OCI-LY3 (cell line): ENCODE measurements around the gene MRAS.
"Not testable (repeated sequence)": the region's sequence is repeated elsewhere in the genome, so short reads cannot be mapped to it uniquely, and the experiment has no call there.

Source experiments
- H2AFZ ChIP-seq: fragments of 200-600, 300-600 bp; shearing (Covaris generic); 2 replicates; pipeline ENCODE4 v1.6.0; 2014; ENCODE audit warnings: antibody characterized with exemption, low read depth, low read length
- H3K27ac ChIP-seq: fragments of 200-600, 300-600 bp; sonication (generic); 2 replicates; pipeline ENCODE4 v1.5.1; 2014; ENCODE audit warnings: mild to moderate bottlenecking, low read length, moderate library complexity, mixed read lengths
- H3K27me3 ChIP-seq: fragments of 200-600, 300-600 bp; sonication (generic); 2 replicates; pipeline ENCODE4 v1.6.1; 2014; ENCODE audit warnings: low read depth, low read length, mixed read lengths
- H3K36me3 ChIP-seq: fragments of 200-600, 300-600 bp; sonication (generic); replicated peaks from 2 replicates; pipeline ENCODE3; 2014; ENCODE audit warnings: low read depth, low read length, mixed read lengths
- H3K4me1 ChIP-seq: fragments of 300-600, 200-600 bp; sonication (generic); 2 replicates; pipeline ENCODE4 v1.6.1; 2014; ENCODE audit warnings: low read length, mixed read lengths
- H3K4me2 ChIP-seq: fragments of 200-600, 300-600 bp; sonication (generic); 2 replicates; pipeline ENCODE4 v1.6.1; 2014; ENCODE audit warnings: low read length, mixed read lengths
- H3K4me3 ChIP-seq: fragments of 300-600, 200-600 bp; sonication (generic); 2 replicates; pipeline ENCODE4 v1.5.1; 2014; ENCODE audit warnings: antibody characterized with exemption, mild to moderate bottlenecking, low read length, moderate library complexity
- H3K79me2 ChIP-seq: fragments of 300-600, 200-600 bp; shearing (Covaris generic); 2 replicates; pipeline ENCODE4 v1.6.1; 2014; ENCODE audit warnings: mild to moderate bottlenecking, low read length, mixed read lengths
- H3K9ac ChIP-seq: fragments of 300-600, 200-600 bp; shearing (Covaris generic); 2 replicates; pipeline ENCODE4 v1.6.0; 2014; ENCODE audit warnings: mild to moderate bottlenecking, low read length, moderate library complexity
- H3K9me3 ChIP-seq: fragments of 200-600, 300-600 bp; shearing (Covaris generic); 2 replicates; pipeline ENCODE4 v1.6.1; 2014; ENCODE audit warnings: low read length, mixed read lengths; ENCODE audit not compliant: insufficient read depth
- H4K20me1 ChIP-seq: fragments of 200-600, 300-600 bp; sonication (generic); 2 replicates; pipeline ENCODE4 v1.6.1; 2016; ENCODE audit warnings: low read length, mixed read lengths; ENCODE audit not compliant: insufficient read depth
- CTCF ChIP-seq: fragments of 200-600, 300-600 bp; sonication (generic); IDR thresholded peaks from 2 replicates; pipeline ENCODE4 v1.5.1; 2014; ENCODE audit warnings: antibody characterized with exemption, low read length, low read depth
- EZH2phosphoT487 ChIP-seq: fragments of 200-600 bp; shearing (Covaris generic); IDR thresholded peaks from 2 replicates; pipeline ENCODE4 v1.6.1; 2018; ENCODE audit warnings: antibody characterized with exemption, mixed run types, low read depth

Gene MRAS

GRCh38 chr3:138375447-138375846, 27.1 kb downstream of the MRAS start:
- Histone ChIP-seq H3K36me3 (no peaks in the 10 kb centered on the region), H3K9me3 (no peaks in the 10 kb centered on the region), H3K79me2 (no peaks in the 10 kb centered on the region), H4K20me1 (peaks cover 23% of the 10 kb centered on the region), H3K27ac (no peak overlapping the region), H3K4me1 (peaks cover 17% of the 10 kb centered on the region), H3K27me3 (peaks cover 86% of the 10 kb centered on the region), H3K9ac (no peak overlapping the region), H3K4me3 (no peak overlapping the region), H3K4me2 (no peak overlapping the region), H2AFZ (no peak overlapping the region)
- no peak for TF ChIP-seq EZH2phosphoT487
- no peak for TF ChIP-seq CTCF

GRCh38 chr3:138376663-138377062, 28.3 kb downstream of the MRAS start:
- no peak overlapping the region for H3K4me2 ChIP-seq
- H3K4me1 ChIP-seq, result peaks cover 7% of the 10 kb centered on the region
- H3K79me2 ChIP-seq, result no peaks in the 10 kb centered on the region
- H3K27me3 ChIP-seq, result peaks cover 78% of the 10 kb centered on the region
- H3K4me3 ChIP-seq, result no peak overlapping the region
- H3K27ac ChIP-seq, result no peak overlapping the region
- no peak overlapping the region for H3K9ac ChIP-seq
- no peak overlapping the region for H2AFZ ChIP-seq
- TF ChIP-seq CTCF, result no peak
- TF ChIP-seq EZH2phosphoT487, result no peak
- H4K20me1 ChIP-seq, result peaks cover 14% of the 10 kb centered on the region
- H3K36me3 ChIP-seq, result no peaks in the 10 kb centered on the region
- H3K9me3 ChIP-seq, result no peaks in the 10 kb centered on the region

GRCh38 chr3:138377212-138377611, 28.8 kb downstream of the MRAS start:
- H3K9me3 ChIP-seq, H2AFZ ChIP-seq, H3K36me3 ChIP-seq, H3K4me3 ChIP-seq, H3K79me2 ChIP-seq, H3K4me2 ChIP-seq, H4K20me1 ChIP-seq, H3K4me1 ChIP-seq, H3K9ac ChIP-seq, H3K27ac ChIP-seq: not testable (repeated sequence)
- H3K27me3 ChIP-seq, result peaks cover 73% of the 10 kb centered on the region

- Histone ChIP-seq H3K27me3 (peaks cover 67% of the 10 kb centered on the region), H3K79me2 (no peaks in the 10 kb centered on the region), H2AFZ (no peak overlapping the region), H3K4me2 (no peak overlapping the region), H3K27ac (no peak overlapping the region), H3K9me3 (no peaks in the 10 kb centered on the region), H3K36me3 (no peaks in the 10 kb centered on the region), H3K4me3 (no peak overlapping the region), H4K20me1 (peaks cover 3% of the 10 kb centered on the region; the same call in 1 of the 2 replicates), H3K9ac (no peak overlapping the region), H3K4me1 (no peaks in the 10 kb centered on the region)
- no peak for TF ChIP-seq CTCF
- no peak for TF ChIP-seq EZH2phosphoT487
Observed at GRCh38 chr3:138377804-138378203, 29.4 kb downstream of the MRAS start.

- Histone ChIP-seq H3K9ac (no peak overlapping the region), H3K79me2 (no peaks in the 10 kb centered on the region), H3K36me3 (no peaks in the 10 kb centered on the region), H2AFZ (no peak overlapping the region), H3K4me3 (no peak overlapping the region), H3K9me3 (no peaks in the 10 kb centered on the region), H4K20me1 (no peaks in the 10 kb centered on the region), H3K4me1 (no peaks in the 10 kb centered on the region), H3K27ac (no peak overlapping the region), H3K27me3 (peaks cover 62% of the 10 kb centered on the region), H3K4me2 (no peak overlapping the region)
- TF ChIP-seq CTCF, result no peak
- no peak for TF ChIP-seq EZH2phosphoT487
Observed at GRCh38 chr3:138378331-138378730, 30.0 kb downstream of the MRAS start.
